Ectodermal cell (in vitro differentiated cells): ENCODE data around the gene SHROOM2.
"Not testable (repeated sequence)": the region's sequence is repeated elsewhere in the genome, so short reads cannot be mapped to it uniquely, and the experiment has no call there.

ENCODE experiments used
- H3K27ac ChIP-seq: 2 replicates; pipeline ENCODE4 v1.7.0; 2013; ENCODE audit warnings: mild to moderate bottlenecking, low read depth, low read length; ENCODE audit not compliant: insufficient read depth, poor library complexity, severe bottlenecking
- H3K27me3 ChIP-seq: 2 replicates; pipeline ENCODE4 v1.7.0; 2013; ENCODE audit warnings: mild to moderate bottlenecking, low read length; ENCODE audit not compliant: insufficient read depth, control insufficient read depth, poor library complexity, severe bottlenecking
- H3K36me3 ChIP-seq: one replicate; pipeline ENCODE4 v1.7.0; 2013; ENCODE audit warnings: low read length; ENCODE audit not compliant: control insufficient read depth, insufficient read depth
- H3K4me1 ChIP-seq: one replicate; pipeline ENCODE4 v1.7.0; 2013; ENCODE audit warnings: low read length; ENCODE audit not compliant: control insufficient read depth, insufficient read depth
- H3K4me3 ChIP-seq: 2 replicates; pipeline ENCODE4 v1.7.0; 2013; ENCODE audit warnings: low read depth, low read length, control low read depth; ENCODE audit not compliant: insufficient read depth
- H3K9me3 ChIP-seq: 2 replicates; pipeline ENCODE4 v1.7.0; 2013; ENCODE audit warnings: mild to moderate bottlenecking, low read length, moderate library complexity; ENCODE audit not compliant: control insufficient read depth
- WGBS, 2 experiments: methylation state at CpG; one replicate each; pipeline ENCODE4 v1.1.7; 2013; ENCODE audit warnings: missing lambda C conversion rate in 2 of 2; 5-methylcytosine and 5-hydroxymethylcytosine counted together

Gene SHROOM2

GRCh38 chrX:9758021-9758638 is 28.1 kb upstream of the SHROOM2 start:
- 93 to 100% methylated on average over 3 to 4 of the region's 4 CpGs for WGBS, 2 experiments

DNA sequence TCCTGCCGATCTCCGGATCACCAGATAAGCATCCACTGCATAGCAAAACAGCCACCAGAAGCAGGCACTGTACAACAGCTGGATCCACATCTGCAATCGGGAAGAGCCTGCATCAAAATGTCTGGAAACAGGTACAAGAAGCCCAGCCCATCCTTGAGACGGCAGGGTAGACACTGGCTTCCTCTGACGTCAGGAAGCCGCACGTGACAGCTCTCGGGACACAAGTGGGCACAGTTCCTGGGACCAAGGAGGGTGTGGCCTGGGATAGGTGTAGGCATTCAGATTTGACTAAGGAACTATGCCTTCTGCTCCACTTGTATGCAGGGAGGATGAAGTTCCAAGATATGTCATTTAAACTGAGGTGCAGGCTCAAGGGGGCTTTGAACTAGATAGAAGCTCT is 26.9 kb upstream of the SHROOM2 start:
- H3K27me3 ChIP-seq: no peaks in the 10 kb centered on the region
- 92 to 96% methylated on average over 8 of the region's 8 CpGs for WGBS, 2 experiments
- H3K9me3 ChIP-seq: no peaks in the 10 kb centered on the region
- H3K36me3 ChIP-seq: no peaks in the 10 kb centered on the region
- no peaks in the 10 kb centered on the region for H3K4me1 ChIP-seq
- H3K4me3 ChIP-seq: no peak overlapping the region
- no peak overlapping the region for H3K27ac ChIP-seq

More at GRCh38 chrX:9758021-9758638, 28.1 kb upstream of the SHROOM2 start:
- Histone ChIP-seq H3K36me3 (no peaks in the 10 kb centered on the region), H3K4me3 (no peak overlapping the region), H3K9me3 (no peaks in the 10 kb centered on the region), H3K27me3 (no peaks in the 10 kb centered on the region), H3K4me1 (no peaks in the 10 kb centered on the region), H3K27ac (no peak overlapping the region)

GRCh38 chrX:9765072-9765736 is 21.0 kb upstream of the SHROOM2 start:
- Histone ChIP-seq H3K4me1 (peaks cover 6% of the 10 kb centered on the region), H3K27ac (no peak overlapping the region), H3K9me3 (no peaks in the 10 kb centered on the region), H3K4me3 (peak overlapping the region; percentile 20), H3K36me3 (no peaks in the 10 kb centered on the region), H3K27me3 (peaks cover 6% of the 10 kb centered on the region)
- 19 to 20% methylated on average over 67 of the region's 67 CpGs for WGBS, 2 experiments

GRCh38 chrX:9765737-9766097 is 20.5 kb upstream of the SHROOM2 start, which contains the start of gene GPR143:
Gene GPR143 (minus strand): TSS chrX:9765847. CDS start chrX:9765817, 30 bp downstream.
- peak within 1 kb of the TSS; percentile 20 for H3K4me3 ChIP-seq
- 7 to 10% methylated on average over 20 to 26 of the region's 26 CpGs for WGBS, 2 experiments
- H3K9me3 ChIP-seq: no peaks in the 10 kb centered on the region
- H3K27ac ChIP-seq: no peak within 1 kb of the TSS
- H3K36me3 ChIP-seq: no peaks in the 10 kb centered on the region
- peaks cover 6% of the 10 kb centered on the region for H3K4me1 ChIP-seq
- H3K27me3 ChIP-seq: peaks cover 6% of the 10 kb centered on the region

- Histone ChIP-seq H3K27ac (no peak overlapping the region), H3K27me3 (peaks cover 6% of the 10 kb centered on the region), H3K9me3 (no peaks in the 10 kb centered on the region), H3K36me3 (no peaks in the 10 kb centered on the region), H3K4me1 (peaks cover 6% of the 10 kb centered on the region), H3K4me3 (no peak overlapping the region)
- whole genome bisulfite sequencing, 2 experiments: 85 to 91% methylated on average over 6 of the region's 6 CpGs
Observed at GRCh38 chrX:9767375-9767774, 18.9 kb upstream of the SHROOM2 start.

DNA sequence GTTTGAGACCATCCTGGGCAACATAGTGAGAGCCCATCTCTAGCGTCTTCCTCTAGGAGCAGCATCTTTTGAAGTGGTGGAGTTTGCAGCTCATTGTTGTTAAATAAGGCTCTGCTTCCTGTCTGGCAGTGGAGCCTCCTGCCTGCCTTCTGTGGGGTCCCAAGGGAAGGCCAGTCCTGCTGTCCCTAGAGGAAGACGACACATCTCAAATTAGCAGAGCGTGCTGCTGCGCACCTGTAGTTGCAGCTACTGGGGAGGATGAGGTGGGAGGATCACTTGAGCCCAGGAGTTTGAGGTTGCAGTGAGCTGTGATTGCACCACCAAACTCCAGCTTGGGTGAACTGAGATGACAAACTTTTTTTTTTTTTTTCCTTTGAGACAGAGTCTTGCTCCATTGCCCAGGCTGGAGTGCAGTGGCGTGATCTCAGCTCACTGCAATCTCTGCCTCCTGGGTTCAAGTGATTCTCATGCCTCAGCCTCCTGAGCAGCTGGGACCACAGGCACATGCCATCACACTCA is 17.8 kb upstream of the SHROOM2 start:
- H3K9me3 ChIP-seq, H3K4me3 ChIP-seq, H3K36me3 ChIP-seq, H3K27ac ChIP-seq, H3K27me3 ChIP-seq, H3K4me1 ChIP-seq: not testable (repeated sequence)
- 89 to 91% methylated on average over 5 of the region's 5 CpGs for WGBS, 2 experiments

GRCh38 chrX:9770319-9770718 is 15.9 kb upstream of the SHROOM2 start:
- Histone ChIP-seq H3K36me3 (no peaks in the 10 kb centered on the region), H3K27ac (no peak overlapping the region), H3K27me3 (peaks cover 2% of the 10 kb centered on the region), H3K4me3 (no peak overlapping the region), H3K9me3 (no peaks in the 10 kb centered on the region), H3K4me1 (peaks cover 6% of the 10 kb centered on the region)
- WGBS, 2 experiments: 68 to 82% methylated on average over 1 of the region's 1 CpG

DNA sequence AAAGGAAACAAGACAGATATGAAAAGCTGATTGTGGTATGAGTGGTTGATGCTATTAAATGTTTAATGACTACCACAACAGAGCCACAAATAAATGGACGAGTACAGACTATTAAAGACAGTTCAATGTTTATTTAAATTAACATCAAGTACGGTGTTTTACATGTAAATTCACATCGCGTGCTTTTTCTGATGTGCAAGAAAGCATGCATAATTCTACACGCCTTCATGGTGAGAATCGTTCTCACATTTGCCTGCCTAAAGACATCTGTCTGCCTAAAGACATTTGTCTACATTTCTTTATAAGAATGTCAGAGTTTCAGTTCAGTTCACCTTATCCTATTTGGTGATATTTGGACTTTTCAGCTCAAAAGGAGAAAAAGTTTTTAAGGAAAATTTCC is 13.3 kb upstream of the SHROOM2 start:
- WGBS, 2 experiments: 95 to 96% methylated on average over 5 to 6 of the region's 6 CpGs
- H3K9me3 ChIP-seq: no peaks in the 10 kb centered on the region
- no peaks in the 10 kb centered on the region for H3K36me3 ChIP-seq
- H3K27me3 ChIP-seq: no peaks in the 10 kb centered on the region
- no peak overlapping the region for H3K4me3 ChIP-seq
- no peak overlapping the region for H3K27ac ChIP-seq
- H3K4me1 ChIP-seq: no peaks in the 10 kb centered on the region

DNA sequence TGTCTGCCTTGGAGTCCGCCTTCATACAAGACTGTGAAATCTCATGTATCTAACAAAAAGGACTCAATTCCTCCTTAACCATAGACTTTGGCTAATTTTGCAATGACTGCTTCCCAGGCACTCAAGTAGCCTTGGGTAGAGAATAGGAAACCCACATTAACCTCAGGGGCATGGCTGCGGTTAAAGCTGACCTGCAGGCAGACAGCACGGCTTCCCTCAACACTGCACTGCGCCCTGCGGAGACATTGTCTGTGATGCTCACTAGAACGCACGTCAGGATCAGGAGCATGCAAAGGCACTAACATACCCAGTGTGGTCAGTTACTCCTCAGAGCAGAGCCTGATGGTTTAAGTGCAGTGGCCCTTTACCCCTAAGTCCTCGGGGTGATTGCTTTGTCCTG is 10.3 kb upstream of the SHROOM2 start:
- Histone ChIP-seq H3K4me3 (no peak overlapping the region), H3K9me3 (no peaks in the 10 kb centered on the region), H3K36me3 (no peaks in the 10 kb centered on the region), H3K27ac (no peak overlapping the region), H3K4me1 (no peaks in the 10 kb centered on the region), H3K27me3 (no peaks in the 10 kb centered on the region)
- 59 to 60% methylated on average over 8 of the region's 8 CpGs for WGBS, 2 experiments

GRCh38 chrX:9781941-9782340 is 4.3 kb upstream of the SHROOM2 start:
- H3K36me3 ChIP-seq: no peaks in the 10 kb centered on the region
- no peaks in the 10 kb centered on the region for H3K27me3 ChIP-seq
- H3K4me1 ChIP-seq: no peaks in the 10 kb centered on the region
- H3K9me3 ChIP-seq: no peaks in the 10 kb centered on the region
- H3K4me3 ChIP-seq: no peak overlapping the region
- 90 to 97% methylated on average over 4 to 6 of the region's 7 CpGs for WGBS, 2 experiments
- H3K27ac ChIP-seq: no peak overlapping the region
